HG02763 (cell line): ENCODE results near the gene CST1.

ENCODE experiments used
- ATAC-seq: cut with Tn5 transposase; IDR thresholded peaks from one replicate; pipeline ENCODE4 v1.9.1; 2021; ENCODE audit warnings: mild to moderate bottlenecking, moderate library complexity; ENCODE audit not compliant: unreplicated experiment

The CST1 gene

GRCh38 chr20:23710771-23711170 is 40.0 kb downstream of the CST1 start:
- ATAC-seq = no peak

- ATAC-seq = no peak
Measured at GRCh38 chr20:23705895-23706294, 44.8 kb downstream of the CST1 start.

- ATAC-seq = no peak
Measured at GRCh38 chr20:23702021-23702420, 48.7 kb downstream of the CST1 start.

- ATAC-seq = no peak
Measured at GRCh38 chr20:23700931-23701330, 49.8 kb downstream of the CST1 start.

- no peak for ATAC-seq
Measured at GRCh38 chr20:23697947-23698346, 52.8 kb downstream of the CST1 start.
